ENCODE data around the gene ETV3L.
"Not testable (repeated sequence)": the region's sequence is repeated elsewhere in the genome, so short reads cannot be mapped to it uniquely, and the experiment has no call there.

GRCh38 chr1:157055729-157056128 lies 43.9 kb downstream of the ETV3L start:
- TF ChIP-seq ZNF8 (CRISPR knock-in tag; IDR thresholded peaks at IDR 0.05); CSDC2 (CRISPR knock-in tag; IDR thresholded peaks at IDR 0.05); ZNF565 (CRISPR knock-in tag; conservative IDR thresholded peaks at IDR 0.05; ENCODE audit: low read depth); GLIS3 (CRISPR knock-in tag; IDR thresholded peaks at IDR 0.05); ISL1 (CRISPR knock-in tag; IDR thresholded peaks at IDR 0.05); CSRNP3 (CRISPR knock-in tag; IDR thresholded peaks at IDR 0.05); CREB5 (CRISPR knock-in tag; IDR thresholded peaks at IDR 0.05; ENCODE audit: low read depth); BACH2 (CRISPR knock-in tag; IDR thresholded peaks at IDR 0.05; ENCODE audit: borderline replicate concordance); ZFP3 (CRISPR knock-in tag; IDR thresholded peaks at IDR 0.05); RARB (CRISPR knock-in tag; IDR thresholded peaks at IDR 0.05): not testable (repeated sequence)
- TF ChIP-seq, protein P1, sequence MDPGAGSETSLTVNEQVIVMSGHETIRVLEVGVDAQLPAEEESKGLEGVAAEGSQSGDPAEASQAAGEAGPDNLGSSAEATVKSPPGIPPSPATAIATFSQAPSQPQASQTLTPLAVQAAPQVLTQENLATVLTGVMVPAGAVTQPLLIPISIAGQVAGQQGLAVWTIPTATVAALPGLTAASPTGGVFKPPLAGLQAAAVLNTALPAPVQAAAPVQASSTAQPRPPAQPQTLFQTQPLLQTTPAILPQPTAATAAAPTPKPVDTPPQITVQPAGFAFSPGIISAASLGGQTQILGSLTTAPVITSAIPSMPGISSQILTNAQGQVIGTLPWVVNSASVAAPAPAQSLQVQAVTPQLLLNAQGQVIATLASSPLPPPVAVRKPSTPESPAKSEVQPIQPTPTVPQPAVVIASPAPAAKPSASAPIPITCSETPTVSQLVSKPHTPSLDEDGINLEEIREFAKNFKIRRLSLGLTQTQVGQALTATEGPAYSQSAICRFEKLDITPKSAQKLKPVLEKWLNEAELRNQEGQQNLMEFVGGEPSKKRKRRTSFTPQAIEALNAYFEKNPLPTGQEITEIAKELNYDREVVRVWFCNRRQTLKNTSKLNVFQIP (CRISPR knock-in tag; IDR thresholded peaks at IDR 0.05; ENCODE audit: borderline replicate concordance, low read depth): not testable (repeated sequence)

All from SK-N-SH treated with all-trans-retinoic acid at 6 μM for 48 hours (cell line).